Lung (tissue), 12 donors: Measurements from ENCODE around the gene CEACAM7. TPM values are rescaled to one million over a fixed set of nuclear protein-coding genes. Genes with fewer than 3 reads are reported as not detected.

Experiments used
- ATAC-seq: fragments of 200-7000 bp; cut with Tn5 transposase; one replicate; pipeline ENCODE4 v1.9.1; 2020; ENCODE audit warnings: moderate number of reproducible peaks; ENCODE audit not compliant: insufficient read depth, low FRiP score
- DNase-seq, 3 donors: peaks; one replicate each; pipeline ENCODE4 v3.0.0-alpha.2; 2013 to 2017
- H3K27ac ChIP-seq, 2 donors: one replicate each; pipeline ENCODE4 v1.5.1; 2013; ENCODE audit warnings: mild to moderate bottlenecking in 2 of 2, moderate library complexity in 2 of 2, control low read depth in 1 of 2, inconsistent platforms in 1 of 2, low read depth in 1 of 2, low read length in 1 of 2
- H3K27me3 ChIP-seq, 3 donors: one replicate each; pipeline ENCODE4 v1.5.1; 2013; ENCODE audit warnings: low read length in 2 of 3; ENCODE audit not compliant: control insufficient read depth in 3 of 3, insufficient read depth in 3 of 3
- H3K36me3 ChIP-seq, 4 donors: one replicate each; pipeline ENCODE4 v1.5.1; 2013; ENCODE audit warnings: low read length in 4 of 4, mild to moderate bottlenecking in 1 of 4, moderate library complexity in 1 of 4; ENCODE audit not compliant: control insufficient read depth in 4 of 4, insufficient read depth in 4 of 4
- H3K4me1 ChIP-seq, 5 donors: one replicate each; pipeline ENCODE4 v1.5.1; 2013; ENCODE audit warnings: low read length in 5 of 5, mild to moderate bottlenecking in 2 of 5, moderate library complexity in 1 of 5; ENCODE audit not compliant: control insufficient read depth in 5 of 5, insufficient read depth in 5 of 5
- H3K4me3 ChIP-seq: one replicate; pipeline ENCODE4 v1.5.1; 2013; ENCODE audit warnings: mild to moderate bottlenecking, control low read depth, moderate library complexity
- H3K9ac ChIP-seq, 2 donors: one replicate each; pipeline ENCODE4 v1.5.1; 2013; ENCODE audit warnings: low read length in 2 of 2, control low read depth in 1 of 2; ENCODE audit not compliant: insufficient read depth in 1 of 2
- H3K9me3 ChIP-seq, 4 donors: one replicate each; pipeline ENCODE4 v1.5.1; 2013; ENCODE audit warnings: low read length in 3 of 4, mild to moderate bottlenecking in 1 of 4, moderate library complexity in 1 of 4; ENCODE audit not compliant: control insufficient read depth in 4 of 4, insufficient read depth in 3 of 4
- CTCF ChIP-seq: IDR thresholded peaks from 2 replicates; pipeline ENCODE4 v1.5.1; 2012; ENCODE audit warnings: mild to moderate bottlenecking; ENCODE audit errors: control extremely low read depth, extremely low read depth
- WGBS, 2 donors: extraction: QIAGEN DNeasy Blood & Tissue Kit; methylation state at CpG; one replicate each; pipeline ENCODE4 v1.1.7; 2013; 5-methylcytosine and 5-hydroxymethylcytosine counted together
- polyA plus RNA-seq, 2 donors: library from polyadenylated mRNA; stranded (reverse); fragments of 200-250 nt; gene quantifications; one replicate each; pipeline ENCODE4 v1.2.1, GENCODE V29; 2013
- total RNA-seq, 2 donors: library from RNA; depleted of rRNA in 1 of 2; stranded (reverse); fragments of >200 nt in 1 of 2; gene quantifications; one replicate each; pipeline ENCODE4 v1.2.1, GENCODE V29; 2014 to 2021
- donor health status: control.
- donor health status: control.
- donor health status: Bipolar disorder and iron deficiency.
- donor health status: healthy.
- donor health status: DM: yes; HTN: yes; CAD: no.

The CEACAM7 gene
- total and polyA plus RNA-seq, 4 donors, result 0.11 to 0.41 (median 0.26) TPM

GRCh38 chr19:41706741-41707501 is 18.9 kb upstream of the CEACAM7 start:
- WGBS, 2 donors, result 16 to 19% methylated on average over 19 to 26 of the region's 26 CpGs
- H3K36me3 ChIP-seq, result no peaks in the 10 kb centered on the region
- H3K27me3 ChIP-seq, result no peaks in the 10 kb centered on the region
- H3K4me3 ChIP-seq, result no peak overlapping the region
- peak; percentile 17 to 37 (median 19) for DNase-seq
- peak overlapping the region in 1 of 2 donors; percentile 46 for H3K27ac ChIP-seq
- H3K9ac ChIP-seq, result no peak overlapping the region
- no peaks in the 10 kb centered on the region for H3K9me3 ChIP-seq
- peak; percentile 78 for ATAC-seq
- peak; percentile 50 for TF ChIP-seq CTCF
- H3K4me1 ChIP-seq, result no peaks in the 10 kb centered on the region

GRCh38 chr19:41705393-41706174 is 17.5 kb upstream of the CEACAM7 start:
- H3K4me3 ChIP-seq, result no peak overlapping the region
- no peak for TF ChIP-seq CTCF
- 41 to 46% methylated on average over 10 of the region's 10 CpGs for WGBS, 2 donors
- no peaks in the 10 kb centered on the region for H3K4me1 ChIP-seq
- H3K9me3 ChIP-seq, result no peaks in the 10 kb centered on the region
- no peaks in the 10 kb centered on the region for H3K36me3 ChIP-seq
- DNase-seq (peak; percentile 17 to 50 (median 47)), ATAC-seq (no peak)
- H3K27me3 ChIP-seq, result no peaks in the 10 kb centered on the region
- H3K9ac ChIP-seq, result no peak overlapping the region
- H3K27ac ChIP-seq, result no peak overlapping the region

GRCh38 chr19:41703602-41704293 is 15.7 kb upstream of the CEACAM7 start:
- no peak for ATAC-seq
- Histone ChIP-seq H3K4me3 (no peak overlapping the region), H3K4me1 (no peaks in the 10 kb centered on the region), H3K9ac (no peak overlapping the region), H3K27ac (no peak overlapping the region), H3K9me3 (peaks cover 0 to 2% (median 0%) of the 10 kb centered on the region in 4 donors), H3K27me3 (no peaks in the 10 kb centered on the region), H3K36me3 (no peaks in the 10 kb centered on the region)
- WGBS, 2 donors, result 73 to 82% methylated on average over 8 of the region's 8 CpGs
- TF ChIP-seq CTCF, result no peak
- DNase-seq, result no peak
